HL-60 (cell line): ENCODE measurements around the gene FBP1.

Source experiments
- DNase-seq, 2 experiments: peaks; one replicate each; pipeline ENCODE4 v3.0.0-alpha.2; 2010 to 2020; ENCODE audit warnings: low read depth in 1 of 2, low spot score in 1 of 2
- H3K27ac ChIP-seq: fragments of 250-450 bp; sonication (Bioruptor Pico); replicated peaks from 2 replicates; pipeline ENCODE4 v1.5.1; 2020; ENCODE audit warnings: mild to moderate bottlenecking, moderate library complexity
- H3K27me3 ChIP-seq: fragments of 250-450 bp; sonication (Bioruptor Pico); 2 replicates; pipeline ENCODE4 v1.5.1; 2021; ENCODE audit warnings: mild to moderate bottlenecking, moderate library complexity; ENCODE audit not compliant: insufficient read depth, poor library complexity, severe bottlenecking
- H3K4me3 ChIP-seq: replicated peaks from 2 replicates; pipeline ENCODE4 v1.5.1; 2011; ENCODE audit warnings: mild to moderate bottlenecking, control low read depth, low read length; ENCODE audit not compliant: insufficient read depth
- GABPA ChIP-seq: IDR thresholded peaks from 2 replicates; pipeline ENCODE4 v1.6.1; 2012; ENCODE audit warnings: low read depth
- POLR2AphosphoS5 ChIP-seq: IDR thresholded peaks from 2 replicates; pipeline ENCODE4 v1.6.1; 2012; ENCODE audit warnings: low read depth
- SPI1 ChIP-seq: IDR thresholded peaks from 2 replicates; pipeline ENCODE4 v1.6.1; 2012; ENCODE audit warnings: low read depth, mild to moderate bottlenecking, borderline replicate concordance
- long read RNA-seq: library from polyadenylated mRNA; unstranded; transcript quantifications from one replicate; pipeline ENCODE4 v2.0.0, GENCODE V29; 2020
- TF ChIP-seq, protein P1 (sequence below): IDR thresholded peaks from one replicate; pipeline ENCODE4 v1.5.1; 2011; ENCODE audit warnings: low read length, control low read depth, inconsistent platforms; ENCODE audit not compliant: insufficient read depth
- TF ChIP-seq, protein P2 (sequence below): IDR thresholded peaks from 2 replicates; pipeline ENCODE4 v1.6.1; 2012; ENCODE audit warnings: low read depth; ENCODE audit not compliant: insufficient replicate concordance

FBP1 gene
- long read RNA-seq, transcript FBP1-201 (7 exons, 1,462 nt): major isoform, 28 of 31 reads
- long read RNA-seq, partial matches to known transcripts: 1 of 31 reads
- long read RNA-seq, other reads (novel, unspliced or antisense): 1 of 31 reads

DNA sequence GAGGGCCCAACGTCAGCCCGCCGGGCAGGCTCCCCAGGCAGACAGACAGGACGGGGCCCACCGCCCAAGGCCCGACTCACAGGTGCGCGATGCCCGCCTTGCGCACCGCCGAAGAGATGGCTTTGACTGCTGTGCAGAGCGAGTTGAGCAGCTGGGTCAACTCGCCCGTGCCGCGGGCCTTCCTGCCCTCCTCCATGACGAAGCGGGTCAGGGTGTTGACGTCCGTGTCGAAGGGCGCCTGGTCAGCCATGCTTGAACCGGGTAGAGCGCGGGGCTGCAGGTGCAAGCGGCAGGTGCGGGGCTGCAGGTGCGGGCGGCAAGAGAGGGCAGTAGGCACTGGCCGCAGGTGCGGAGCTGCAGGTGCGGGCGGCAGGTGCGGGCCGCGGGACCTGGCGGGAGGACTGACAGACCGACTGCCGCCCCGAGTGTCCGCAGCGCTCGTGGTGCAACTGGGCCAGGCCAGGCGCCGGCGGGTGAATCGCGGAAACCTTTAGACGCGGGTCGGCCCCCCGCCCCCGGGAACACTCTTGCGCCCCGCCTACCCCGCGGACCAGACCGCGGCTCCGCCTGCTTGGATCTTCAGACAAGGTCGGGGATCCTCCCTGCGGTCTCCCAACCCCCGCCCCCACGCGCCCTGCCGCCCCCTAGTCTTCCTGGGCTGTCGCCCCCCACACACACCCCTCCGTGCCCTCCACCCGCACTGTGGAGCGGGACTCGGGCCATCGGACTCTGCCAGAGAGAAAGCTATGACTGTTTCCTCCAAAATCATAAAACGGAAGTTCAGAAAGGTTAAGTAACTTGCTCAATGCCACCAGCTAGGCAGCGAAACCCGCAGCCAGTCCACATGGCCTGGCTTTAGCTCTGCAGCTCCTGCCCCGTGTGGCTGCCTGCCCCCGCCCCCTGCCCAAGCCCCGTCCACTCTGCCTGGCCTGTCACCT is at the start of gene FBP1:
TSS of gene FBP1 (minus strand) at position 458 of the 938 bp plus-strand sequence. CDS start at position 250, 208 bp downstream.
- Histone ChIP-seq H3K27me3 (no peaks in the 10 kb centered on the region), H3K4me3 (peak within 1 kb of the TSS; percentile 55), H3K27ac (peak within 1 kb of the TSS; percentile 80)
- peak; percentile 80 to 82 for DNase-seq
- TF ChIP-seq, protein P1, sequence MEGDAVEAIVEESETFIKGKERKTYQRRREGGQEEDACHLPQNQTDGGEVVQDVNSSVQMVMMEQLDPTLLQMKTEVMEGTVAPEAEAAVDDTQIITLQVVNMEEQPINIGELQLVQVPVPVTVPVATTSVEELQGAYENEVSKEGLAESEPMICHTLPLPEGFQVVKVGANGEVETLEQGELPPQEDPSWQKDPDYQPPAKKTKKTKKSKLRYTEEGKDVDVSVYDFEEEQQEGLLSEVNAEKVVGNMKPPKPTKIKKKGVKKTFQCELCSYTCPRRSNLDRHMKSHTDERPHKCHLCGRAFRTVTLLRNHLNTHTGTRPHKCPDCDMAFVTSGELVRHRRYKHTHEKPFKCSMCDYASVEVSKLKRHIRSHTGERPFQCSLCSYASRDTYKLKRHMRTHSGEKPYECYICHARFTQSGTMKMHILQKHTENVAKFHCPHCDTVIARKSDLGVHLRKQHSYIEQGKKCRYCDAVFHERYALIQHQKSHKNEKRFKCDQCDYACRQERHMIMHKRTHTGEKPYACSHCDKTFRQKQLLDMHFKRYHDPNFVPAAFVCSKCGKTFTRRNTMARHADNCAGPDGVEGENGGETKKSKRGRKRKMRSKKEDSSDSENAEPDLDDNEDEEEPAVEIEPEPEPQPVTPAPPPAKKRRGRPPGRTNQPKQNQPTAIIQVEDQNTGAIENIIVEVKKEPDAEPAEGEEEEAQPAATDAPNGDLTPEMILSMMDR: no peak
- TF ChIP-seq POLR2AphosphoS5: 0 out of 2 replicates have a peak, but pooled peaks have one; percentile 14

DNA sequence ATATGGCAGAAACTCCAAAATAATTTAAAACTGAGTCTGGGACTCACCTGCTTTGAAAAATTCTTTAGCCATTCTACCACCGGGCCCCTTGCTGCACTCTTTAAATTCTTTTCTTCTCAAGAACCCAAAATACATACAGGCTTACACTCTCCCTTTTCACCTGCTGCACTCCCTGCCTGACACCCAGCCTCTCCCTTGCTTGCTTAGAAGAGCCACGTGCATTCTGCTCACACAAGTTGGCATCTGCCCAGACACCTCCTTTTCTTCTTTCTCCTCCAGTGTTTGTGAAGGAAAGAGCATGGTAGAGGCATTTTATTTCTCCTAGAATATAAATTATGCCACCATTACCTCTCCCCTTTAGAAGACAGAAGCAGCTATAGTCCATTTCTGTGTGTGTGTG is 48.1 kb upstream of the FBP1 start:
- no peak for DNase-seq

DNA sequence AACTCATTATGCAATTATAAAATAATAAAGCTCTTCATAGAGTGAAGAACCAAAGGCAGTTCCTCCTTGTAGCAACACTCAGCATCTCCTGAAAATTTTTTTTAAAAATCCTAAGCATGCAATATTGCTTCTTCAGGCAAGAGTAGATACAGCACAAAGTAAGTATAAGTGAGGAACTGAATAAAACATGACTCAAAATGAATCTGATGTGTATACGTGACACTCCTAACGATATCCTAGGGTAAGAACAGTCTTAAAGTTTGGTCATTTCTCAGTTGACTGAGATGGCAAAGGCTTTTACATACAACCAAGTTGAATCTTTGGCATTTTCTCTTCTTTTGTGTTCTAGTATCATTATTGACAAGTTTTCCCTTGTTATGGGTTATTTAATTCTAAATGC is 46.0 kb upstream of the FBP1 start:
- TF ChIP-seq POLR2AphosphoS5 (no peak), GABPA (no peak), SPI1 (no peak)
- TF ChIP-seq, protein P1: no peak
- TF ChIP-seq, protein P2, sequence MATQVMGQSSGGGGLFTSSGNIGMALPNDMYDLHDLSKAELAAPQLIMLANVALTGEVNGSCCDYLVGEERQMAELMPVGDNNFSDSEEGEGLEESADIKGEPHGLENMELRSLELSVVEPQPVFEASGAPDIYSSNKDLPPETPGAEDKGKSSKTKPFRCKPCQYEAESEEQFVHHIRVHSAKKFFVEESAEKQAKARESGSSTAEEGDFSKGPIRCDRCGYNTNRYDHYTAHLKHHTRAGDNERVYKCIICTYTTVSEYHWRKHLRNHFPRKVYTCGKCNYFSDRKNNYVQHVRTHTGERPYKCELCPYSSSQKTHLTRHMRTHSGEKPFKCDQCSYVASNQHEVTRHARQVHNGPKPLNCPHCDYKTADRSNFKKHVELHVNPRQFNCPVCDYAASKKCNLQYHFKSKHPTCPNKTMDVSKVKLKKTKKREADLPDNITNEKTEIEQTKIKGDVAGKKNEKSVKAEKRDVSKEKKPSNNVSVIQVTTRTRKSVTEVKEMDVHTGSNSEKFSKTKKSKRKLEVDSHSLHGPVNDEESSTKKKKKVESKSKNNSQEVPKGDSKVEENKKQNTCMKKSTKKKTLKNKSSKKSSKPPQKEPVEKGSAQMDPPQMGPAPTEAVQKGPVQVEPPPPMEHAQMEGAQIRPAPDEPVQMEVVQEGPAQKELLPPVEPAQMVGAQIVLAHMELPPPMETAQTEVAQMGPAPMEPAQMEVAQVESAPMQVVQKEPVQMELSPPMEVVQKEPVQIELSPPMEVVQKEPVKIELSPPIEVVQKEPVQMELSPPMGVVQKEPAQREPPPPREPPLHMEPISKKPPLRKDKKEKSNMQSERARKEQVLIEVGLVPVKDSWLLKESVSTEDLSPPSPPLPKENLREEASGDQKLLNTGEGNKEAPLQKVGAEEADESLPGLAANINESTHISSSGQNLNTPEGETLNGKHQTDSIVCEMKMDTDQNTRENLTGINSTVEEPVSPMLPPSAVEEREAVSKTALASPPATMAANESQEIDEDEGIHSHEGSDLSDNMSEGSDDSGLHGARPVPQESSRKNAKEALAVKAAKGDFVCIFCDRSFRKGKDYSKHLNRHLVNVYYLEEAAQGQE: no peak
- Histone ChIP-seq H3K4me3 (no peak overlapping the region), H3K27me3 (no peaks in the 10 kb centered on the region), H3K27ac (no peak overlapping the region)
- DNase-seq: no peak

More for the DNA sequence above, 48.1 kb upstream of the FBP1 start:
- no peak overlapping the region for H3K27ac ChIP-seq
- H3K27me3 ChIP-seq: no peaks in the 10 kb centered on the region
- TF ChIP-seq POLR2AphosphoS5 (no peak), SPI1 (no peak), GABPA (no peak)
- TF ChIP-seq, protein P2: no peak
- TF ChIP-seq, protein P1: no peak
- H3K4me3 ChIP-seq: no peak overlapping the region
